NOMO-1 treated with DMSO at 0.1 percent for 48 hours (cell line): Measurements from ENCODE around the gene BOK.

Source experiments
- DNase-seq: peaks from one replicate; lab custom pipeline; 2025; ENCODE audit not compliant: unreplicated experiment; lab: John Stamatoyannopoulos, UW

The BOK gene

DNA sequence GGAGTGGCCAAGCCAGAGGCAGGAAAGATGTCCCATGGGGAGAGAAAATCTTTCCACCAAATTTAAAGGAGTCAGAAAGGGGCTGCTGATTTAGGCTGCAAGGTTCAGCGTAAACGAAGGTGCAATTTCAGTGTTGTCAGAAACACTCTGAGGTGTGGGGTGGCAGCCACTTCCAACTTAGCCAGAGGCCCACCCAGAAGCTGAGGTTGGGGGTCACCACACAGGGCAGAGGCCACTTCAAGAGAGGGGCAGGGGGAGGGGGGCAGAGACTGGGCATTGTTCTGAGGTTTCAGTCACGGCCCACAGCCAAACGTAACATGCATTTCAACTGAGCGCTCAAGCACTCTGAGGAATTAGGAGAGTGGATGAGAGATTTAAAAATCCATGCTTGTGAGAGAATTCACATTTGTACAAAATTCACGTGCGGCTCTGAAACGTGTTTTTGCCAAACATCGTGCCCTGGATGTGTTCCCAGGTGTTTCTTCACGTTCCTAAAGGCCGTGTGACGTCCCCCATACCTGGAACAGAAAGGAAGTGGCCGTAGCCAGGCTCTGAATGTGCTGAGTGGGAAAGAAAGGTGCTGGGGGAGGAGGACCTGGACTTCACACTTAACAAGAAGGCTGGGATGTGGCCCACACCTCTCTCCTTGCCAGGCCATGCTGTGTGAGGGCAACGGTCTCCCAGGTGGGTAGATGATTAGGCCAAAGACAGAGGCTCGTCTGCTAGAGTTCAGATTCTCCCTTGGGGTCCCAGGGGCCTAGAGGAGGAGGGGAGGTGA lies 19.5 kb upstream of the BOK start:
- no peak for DNase-seq

DNA sequence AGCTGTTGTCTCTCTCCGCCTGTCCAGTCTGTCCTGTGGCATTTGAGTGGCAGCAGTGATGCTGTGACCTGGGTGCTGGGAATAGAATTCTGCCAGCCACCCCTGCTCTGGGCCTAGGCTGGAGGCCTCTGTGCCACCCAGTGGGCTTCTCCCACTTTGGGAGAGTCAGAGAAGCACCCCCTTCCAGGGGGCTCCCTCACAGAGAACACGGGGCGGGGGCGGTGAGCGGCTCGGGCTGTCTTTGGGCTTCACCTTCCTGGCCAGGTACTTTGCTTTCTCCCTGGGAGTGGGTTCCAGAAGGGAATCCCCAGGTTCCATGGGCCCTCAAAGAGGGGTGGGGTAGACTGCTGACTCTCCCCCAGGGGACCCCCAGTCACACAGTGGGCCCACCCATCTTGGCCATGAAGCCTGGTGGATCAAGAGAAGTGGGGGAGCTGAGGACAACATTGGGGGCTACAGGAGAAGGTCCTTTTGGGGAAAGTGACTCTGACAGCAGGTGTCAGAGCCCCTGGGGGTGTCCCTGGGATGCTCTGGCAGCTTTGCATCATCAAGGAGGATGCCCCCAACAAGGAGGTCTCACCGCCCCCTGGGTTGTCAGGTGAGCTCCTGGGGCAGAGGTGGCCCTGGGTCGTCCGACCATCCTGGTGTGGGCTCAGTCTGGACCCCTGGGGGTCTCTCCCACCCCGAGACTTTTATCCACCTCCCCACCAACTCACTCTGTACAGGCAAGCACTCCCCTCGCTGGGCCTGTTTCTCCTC lies 18.8 kb upstream of the BOK start:
- no peak for DNase-seq

GRCh38 chr2:241540401-241540770 lies 18.2 kb upstream of the BOK start:
- no peak for DNase-seq

DNA sequence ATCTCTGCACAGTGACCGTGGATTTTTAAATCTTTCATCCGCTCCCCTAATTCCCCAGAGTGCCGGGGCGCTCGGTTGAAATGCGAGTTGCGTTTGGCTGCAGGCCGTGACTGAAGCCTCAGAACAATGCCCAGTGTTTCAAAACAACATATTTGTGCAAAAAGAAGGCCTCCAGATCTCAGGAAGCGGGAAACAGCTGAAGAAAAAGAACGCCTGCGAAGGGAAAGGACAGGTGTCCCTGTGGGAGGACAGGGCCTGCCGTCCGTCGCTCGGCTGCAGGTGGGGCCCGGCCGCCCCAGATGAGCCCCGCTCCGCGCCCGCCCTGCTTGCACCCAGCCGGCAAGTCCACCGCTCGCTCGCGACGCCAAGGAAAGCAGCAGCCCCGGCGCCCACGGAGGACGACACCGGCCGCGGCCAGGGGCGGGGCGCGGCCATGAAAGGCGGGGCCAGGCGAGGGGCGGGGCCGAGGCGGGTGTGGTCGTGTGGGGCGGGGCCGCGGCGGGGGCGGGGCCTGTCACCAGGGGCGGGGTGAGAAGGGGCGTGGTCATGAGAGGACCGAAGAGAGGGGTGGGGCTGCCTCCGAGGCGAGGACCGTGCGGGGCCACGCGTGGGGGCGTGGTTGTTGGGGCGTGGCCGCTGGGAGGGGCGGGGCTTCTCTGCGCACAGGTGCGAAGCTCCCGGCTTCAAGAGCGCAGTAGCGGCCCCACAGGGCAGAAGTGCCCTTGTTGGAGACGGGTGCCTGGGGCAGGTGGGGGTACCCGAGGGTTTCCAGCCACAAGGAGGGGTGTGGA lies 17.6 kb upstream of the BOK start:
- peak; percentile 43 for DNase-seq

DNA sequence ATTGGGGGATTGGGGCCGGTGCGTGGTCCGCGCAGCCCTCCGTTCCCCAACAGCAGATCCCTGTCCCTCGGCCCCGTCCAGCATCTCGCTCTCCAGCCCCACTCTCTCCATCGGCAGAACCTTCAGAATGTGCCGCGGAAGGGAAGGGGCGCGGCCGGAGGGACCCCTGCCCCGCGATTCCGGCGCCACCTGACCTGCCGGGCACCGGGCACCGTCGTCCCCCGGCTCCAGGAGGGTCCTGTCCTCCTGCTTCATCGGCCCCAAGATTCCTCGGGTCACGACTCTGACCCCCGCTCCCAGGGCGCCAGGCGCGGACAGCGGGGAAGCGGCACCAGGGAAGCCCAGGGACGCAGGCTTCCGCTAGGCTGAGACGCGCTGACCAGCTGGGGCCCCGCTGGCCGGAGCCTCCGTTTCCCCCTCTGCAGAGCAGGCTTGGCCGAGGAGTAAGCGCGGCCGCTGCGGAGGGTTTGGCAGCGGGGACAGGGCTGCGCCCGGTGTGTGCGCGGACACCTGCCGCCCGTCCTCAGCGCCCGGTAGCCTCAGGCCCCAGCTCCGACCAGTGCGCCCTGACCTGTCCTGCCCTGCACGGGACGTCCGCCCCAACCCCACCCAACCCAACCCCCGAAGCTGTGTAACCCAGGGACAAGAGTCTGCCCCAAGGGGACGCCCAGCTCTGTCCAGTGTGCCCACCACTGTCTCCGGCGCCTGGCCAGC lies 16.8 kb upstream of the BOK start:
- DNase-seq = no peak

- DNase-seq = no peak
Measured at GRCh38 chr2:241542278-241542605, 16.3 kb upstream of the BOK start.

- no peak for DNase-seq
Measured at GRCh38 chr2:241545106-241545505, 13.4 kb upstream of the BOK start.

DNA sequence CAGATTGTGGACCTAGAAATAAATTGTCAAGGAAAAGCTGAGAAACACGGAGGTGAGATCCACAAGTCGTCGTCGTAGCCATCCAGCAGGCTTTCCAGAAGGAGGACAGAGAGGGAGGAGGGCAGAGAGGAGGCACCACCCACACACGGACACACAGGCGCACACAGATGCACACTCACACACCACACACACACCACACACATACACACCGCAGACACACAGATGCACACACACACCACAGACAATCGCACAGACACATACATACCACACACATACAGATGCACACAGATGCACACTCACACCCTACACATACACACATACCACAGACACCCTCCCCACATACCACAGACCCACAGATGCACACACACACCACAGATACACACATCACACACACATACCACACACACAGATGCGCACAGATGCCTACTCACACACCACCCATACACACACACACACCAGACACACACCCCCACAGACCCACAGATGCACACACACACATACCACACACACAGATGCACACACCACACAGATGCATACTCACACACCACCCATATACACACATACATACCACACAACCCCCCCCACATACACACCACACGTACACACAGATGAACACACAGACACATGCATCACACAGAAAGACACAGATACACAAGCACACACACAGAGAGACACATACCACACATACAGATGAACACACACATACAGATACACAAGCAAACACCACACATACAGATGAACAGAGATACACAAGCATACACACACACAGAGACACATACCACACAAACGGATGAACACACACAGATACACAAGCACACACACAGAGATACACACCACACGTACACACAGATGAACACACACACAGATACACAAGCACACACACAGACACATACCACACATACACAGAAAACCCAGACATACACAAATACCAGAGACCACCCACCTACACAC lies 12.7 kb upstream of the BOK start:
- DNase-seq = no peak

GRCh38 chr2:241546771-241547498 lies 11.6 kb upstream of the BOK start:
- DNase-seq = no peak

DNA sequence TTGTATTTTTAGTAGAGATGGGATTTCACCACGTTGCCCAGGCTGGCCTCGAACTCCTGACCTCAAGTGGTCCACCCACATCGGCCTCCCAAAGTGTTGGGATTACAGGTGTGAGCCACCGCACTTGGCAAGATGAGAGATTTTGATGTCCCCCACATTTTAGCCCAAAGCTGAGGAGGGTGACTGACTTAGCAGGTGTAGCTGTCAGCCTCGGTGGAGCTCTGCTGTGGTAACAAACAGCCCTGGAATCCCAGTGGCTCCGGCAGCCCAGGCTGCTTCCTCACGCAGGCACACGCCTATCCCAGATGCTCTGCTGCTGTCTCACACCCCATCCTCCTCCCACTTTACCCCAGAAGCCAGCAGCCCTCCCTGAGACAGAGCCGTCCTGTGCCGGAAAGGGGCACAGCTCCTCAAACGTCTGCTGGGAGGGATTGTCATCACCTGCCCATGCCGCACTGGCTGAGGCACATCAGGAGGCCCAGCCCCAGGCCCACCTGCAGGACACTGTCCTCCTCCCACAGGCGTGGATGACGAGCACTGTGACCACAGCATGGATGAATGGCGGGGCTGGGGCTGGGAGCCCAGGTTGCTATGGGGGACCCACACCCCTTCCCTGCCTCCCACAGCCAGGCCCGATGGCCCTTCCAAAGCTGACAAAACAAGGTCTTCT lies 10.6 kb upstream of the BOK start:
- DNase-seq = no peak

- no peak for DNase-seq
Measured at GRCh38 chr2:241548451-241548835, 10.1 kb upstream of the BOK start.

DNA sequence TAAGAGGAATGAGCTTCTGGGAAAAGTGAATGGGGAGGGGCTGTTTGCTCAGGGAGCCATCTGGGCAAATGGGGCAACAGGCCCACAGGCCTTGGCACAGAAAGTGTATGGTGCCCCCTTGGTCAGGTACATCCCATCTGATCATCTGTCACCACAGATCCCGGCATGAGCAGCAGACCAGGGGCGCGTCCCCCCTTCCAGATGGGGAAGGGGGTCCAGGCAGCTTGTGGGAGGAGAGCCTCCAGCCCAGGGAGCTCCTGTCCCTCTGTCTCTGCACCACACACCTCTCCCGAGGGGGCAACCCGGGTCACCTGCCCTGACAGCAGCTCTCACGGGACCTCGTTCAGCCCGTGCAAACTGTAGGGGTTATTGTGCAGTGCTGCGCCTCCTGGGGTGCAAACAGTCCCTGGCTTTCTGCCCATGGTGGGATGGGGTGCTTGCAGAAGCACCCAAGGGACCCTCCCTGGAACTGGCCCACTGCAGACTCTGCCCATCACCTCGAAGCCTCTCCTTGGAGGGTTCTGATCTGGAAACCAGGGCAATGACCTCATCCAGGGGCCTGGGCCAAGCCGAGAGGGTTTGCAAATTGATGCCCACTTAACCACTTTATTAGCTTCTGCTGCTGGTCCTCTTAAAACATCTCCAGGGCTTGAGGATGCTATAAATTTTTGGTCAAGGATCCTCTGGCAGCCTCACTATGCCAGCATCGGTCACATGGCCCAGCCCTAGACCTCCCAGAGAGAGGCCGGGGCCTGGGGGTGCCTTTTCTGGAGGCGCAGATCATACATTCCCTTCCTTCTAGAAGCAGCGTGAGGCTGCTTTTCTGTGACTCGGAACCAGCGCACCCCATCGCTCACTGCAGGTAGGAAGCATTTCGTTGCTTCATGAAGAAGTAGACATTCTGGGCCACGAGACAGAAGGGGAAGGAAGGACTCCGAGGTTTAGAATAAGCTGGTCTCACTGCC lies 7.6 kb upstream of the BOK start:
- DNase-seq = no peak

DNA sequence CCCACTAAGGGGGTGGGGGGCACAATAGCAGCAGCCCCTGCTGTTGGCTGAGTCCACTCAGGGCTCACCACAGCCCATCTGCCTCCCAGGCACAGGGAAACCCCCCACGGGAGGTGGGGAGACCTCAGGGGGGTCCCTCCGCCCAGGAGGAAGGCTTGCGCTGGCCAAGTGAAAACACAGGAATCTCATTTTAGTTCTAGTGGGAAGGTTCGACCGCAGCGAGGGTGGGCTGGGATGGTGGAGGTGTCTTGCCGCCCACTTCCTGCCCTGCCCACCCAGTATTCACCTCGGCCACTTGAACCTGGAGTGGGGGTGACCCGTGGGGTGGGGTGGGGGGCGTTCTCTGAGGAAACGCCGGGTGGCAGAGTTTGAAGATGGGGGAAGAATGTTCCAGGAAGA lies 6.9 kb upstream of the BOK start:
- no peak for DNase-seq

- no peak for DNase-seq
Measured at GRCh38 chr2:241551998-241552737, 6.4 kb upstream of the BOK start.

- DNase-seq = no peak
Measured at GRCh38 chr2:241553512-241553830, 5.1 kb upstream of the BOK start.

DNA sequence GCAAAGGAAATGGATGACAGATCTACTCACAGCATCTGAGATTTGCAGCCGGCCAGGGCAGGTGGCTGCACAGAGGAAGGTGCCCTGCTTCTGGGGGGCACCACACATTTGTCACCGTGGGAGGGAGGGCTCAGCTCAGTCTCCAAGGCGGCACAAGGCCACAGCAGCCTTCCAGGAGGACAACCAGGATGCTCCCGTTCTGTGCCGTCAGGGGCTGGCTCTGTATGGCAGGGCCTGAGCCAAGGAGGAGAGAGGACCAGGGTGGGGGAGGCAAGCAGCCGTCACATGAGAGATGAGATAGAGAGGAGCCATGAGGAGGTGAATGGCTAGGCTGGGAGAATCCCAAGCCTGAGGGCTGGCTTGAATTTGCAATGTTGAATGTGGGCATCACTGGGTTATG lies 4.6 kb upstream of the BOK start:
- DNase-seq = no peak

- DNase-seq = no peak
Measured at GRCh38 chr2:241554610-241555322, 3.8 kb upstream of the BOK start.
